Measurements from ENCODE around the gene TP63.
A peak's percentile ranks its signal among the peaks of the same experiment; 100 is the strongest.
"Not testable (repeated sequence)": the region's sequence is repeated elsewhere in the genome, so short reads cannot be mapped to it uniquely, and the experiment has no call there.

Gene TP63

DNA sequence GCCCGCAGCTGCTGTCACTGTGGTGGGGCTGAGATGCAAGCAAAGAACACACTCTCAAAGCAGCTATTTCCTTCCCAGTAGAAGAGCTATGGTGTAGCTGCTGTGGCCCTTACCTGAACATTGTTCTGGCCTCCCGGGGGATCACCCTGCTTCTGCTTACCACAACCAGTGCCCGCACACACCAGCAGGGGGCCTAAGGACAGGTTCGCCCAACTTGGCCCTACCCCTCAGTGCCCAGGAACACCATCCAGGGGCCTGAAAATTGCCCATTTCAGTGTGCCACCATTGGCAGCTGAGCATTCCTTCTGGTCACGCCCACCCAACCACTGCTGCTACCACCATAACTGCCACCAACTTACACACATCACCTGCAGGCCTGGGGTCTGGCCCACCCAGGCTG lies 113.0 kb downstream of the TP63 start:
- DNase-seq: no peak
- H2BK5ac ChIP-seq (ENCODE audit: low read depth, low read length, poor library complexity, severe bottlenecking): no peak overlapping the region
- no peaks in the 10 kb centered on the region for H3K36me3 ChIP-seq (ENCODE audit: control insufficient read depth in 1 of 2, insufficient read depth in 2 of 2, low read depth in 1 of 2, low read length in 2 of 2)
- no peak overlapping the region for H3K4ac ChIP-seq (ENCODE audit: low read depth in 1 of 2, low read length in 2 of 2)
- no peaks in the 10 kb centered on the region for H3K79me1 ChIP-seq (replicated peaks; ENCODE audit: low read length, poor library complexity, severe bottlenecking)
- H3K18ac ChIP-seq (ENCODE audit: low read depth in 1 of 2, low read length in 2 of 2): no peak overlapping the region
- no peak overlapping the region for H3K14ac ChIP-seq (ENCODE audit: low read length in 2 of 2)
- H3K27ac ChIP-seq (ENCODE audit: low read length, poor library complexity, severe bottlenecking): no peak overlapping the region
- no peaks in the 10 kb centered on the region for H3K4me1 ChIP-seq (ENCODE audit: control insufficient read depth, insufficient read depth, low read depth, low read length)
- H3K23ac ChIP-seq (ENCODE audit: low read length in 2 of 2): no peak overlapping the region
- H2AFZ ChIP-seq (ENCODE audit: low read depth, low read length): no peak overlapping the region
- WGBS: 88% methylated on average over 5 of the region's 5 CpGs
- H2BK15ac ChIP-seq (ENCODE audit: low read depth, poor library complexity, severe bottlenecking): no peak overlapping the region
- H2BK120ac ChIP-seq (ENCODE audit: low read depth, low read length): no peak overlapping the region
- no peak overlapping the region for H4K8ac ChIP-seq (ENCODE audit: low read length)
- no peak overlapping the region for H3K4me2 ChIP-seq (ENCODE audit: low read length, poor library complexity, severe bottlenecking)
- no peaks in the 10 kb centered on the region for H3K27me3 ChIP-seq (ENCODE audit: control insufficient read depth in 1 of 2, insufficient read depth in 1 of 2, low read length in 2 of 2)
- H3K4me3 ChIP-seq (ENCODE audit: insufficient read depth in 1 of 2, low read depth in 1 of 2, low read length in 2 of 2): peak overlapping the region in 1 of 2 experiments; percentile 4
- peaks cover 42% of the 10 kb centered on the region for H3K9me3 ChIP-seq (ENCODE audit: control insufficient read depth, low read length)
- H2BK12ac ChIP-seq (ENCODE audit: low read length in 2 of 2): no peak overlapping the region
- no peak overlapping the region for H2AK5ac ChIP-seq (ENCODE audit: low read length, severe bottlenecking)
- H4K91ac ChIP-seq (ENCODE audit: low read length): no peak overlapping the region
- H3K9ac ChIP-seq (ENCODE audit: low read length): no peak overlapping the region

DNA sequence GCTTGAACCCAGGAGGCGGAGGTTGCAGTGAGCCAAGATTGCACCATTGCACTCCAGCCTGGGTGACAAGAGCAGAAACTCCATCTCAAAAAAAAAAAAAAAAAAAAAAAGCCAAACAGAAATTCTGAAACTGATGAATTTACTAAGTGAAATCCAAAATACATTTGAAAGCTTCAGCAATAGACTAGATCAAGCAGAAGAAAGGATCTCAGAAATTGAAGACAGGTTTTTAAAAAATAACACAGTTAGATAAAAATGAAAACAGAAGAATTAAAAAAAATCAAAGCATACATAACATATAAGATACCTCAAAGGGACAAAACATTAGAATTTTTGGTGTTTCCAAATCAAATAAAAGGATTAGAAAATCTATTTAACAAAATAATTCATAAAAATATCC lies 114.4 kb downstream of the TP63 start:
- H3K27ac ChIP-seq (ENCODE audit: low read length, poor library complexity, severe bottlenecking): no peak overlapping the region
- H2AK5ac ChIP-seq (ENCODE audit: low read length, severe bottlenecking): no peak overlapping the region
- no peaks in the 10 kb centered on the region for H3K36me3 ChIP-seq (ENCODE audit: control insufficient read depth in 1 of 2, insufficient read depth in 2 of 2, low read depth in 1 of 2, low read length in 2 of 2)
- no peak for DNase-seq
- H3K4ac ChIP-seq (ENCODE audit: low read depth in 1 of 2, low read length in 2 of 2): no peak overlapping the region
- H3K4me2 ChIP-seq (ENCODE audit: low read length, poor library complexity, severe bottlenecking): no peak overlapping the region
- no peak overlapping the region for H2BK12ac ChIP-seq (ENCODE audit: low read length in 2 of 2)
- no peak overlapping the region for H2BK15ac ChIP-seq (ENCODE audit: low read depth, poor library complexity, severe bottlenecking)
- H3K79me1 ChIP-seq (replicated peaks; ENCODE audit: low read length, poor library complexity, severe bottlenecking): no peaks in the 10 kb centered on the region
- no peak overlapping the region for H3K23ac ChIP-seq (ENCODE audit: low read length in 2 of 2)
- H3K9ac ChIP-seq (ENCODE audit: low read length): no peak overlapping the region
- no peak overlapping the region for H3K18ac ChIP-seq (ENCODE audit: low read depth in 1 of 2, low read length in 2 of 2)
- no peak overlapping the region for H3K4me3 ChIP-seq (ENCODE audit: insufficient read depth in 1 of 2, low read depth in 1 of 2, low read length in 2 of 2)
- H3K9me3 ChIP-seq (ENCODE audit: control insufficient read depth, low read length): peaks cover 42% of the 10 kb centered on the region
- no peak overlapping the region for H2BK5ac ChIP-seq (ENCODE audit: low read depth, low read length, poor library complexity, severe bottlenecking)
- H3K27me3 ChIP-seq (ENCODE audit: control insufficient read depth in 1 of 2, insufficient read depth in 1 of 2, low read length in 2 of 2): no peaks in the 10 kb centered on the region
- no peak overlapping the region for H4K91ac ChIP-seq (ENCODE audit: low read length)
- H3K4me1 ChIP-seq (ENCODE audit: control insufficient read depth, insufficient read depth, low read depth, low read length): no peaks in the 10 kb centered on the region
- no peak overlapping the region for H2BK120ac ChIP-seq (ENCODE audit: low read depth, low read length)
- no peak overlapping the region for H2AFZ ChIP-seq (ENCODE audit: low read depth, low read length)
- no CpG with 5 or more reads among the region's 1 CpG for WGBS
- no peak overlapping the region for H3K14ac ChIP-seq (ENCODE audit: low read length in 2 of 2)
- no peak overlapping the region for H4K8ac ChIP-seq (ENCODE audit: low read length)

GRCh38 chr3:189748046-189748445 lies 116.9 kb downstream of the TP63 start:
- Histone ChIP-seq H3K18ac (ENCODE audit: low read depth in 1 of 2, low read length in 2 of 2) (no peak overlapping the region), H3K27ac (ENCODE audit: low read length, poor library complexity, severe bottlenecking) (no peak overlapping the region), H2BK15ac (ENCODE audit: low read depth, poor library complexity, severe bottlenecking) (no peak overlapping the region), H3K23ac (ENCODE audit: low read length in 2 of 2) (no peak overlapping the region), H4K8ac (ENCODE audit: low read length) (no peak overlapping the region), H3K36me3 (ENCODE audit: control insufficient read depth in 1 of 2, insufficient read depth in 2 of 2, low read depth in 1 of 2, low read length in 2 of 2) (no peaks in the 10 kb centered on the region), H3K14ac (ENCODE audit: low read length in 2 of 2) (no peak overlapping the region), H3K79me1 (replicated peaks; ENCODE audit: low read length, poor library complexity, severe bottlenecking) (no peaks in the 10 kb centered on the region), H2BK5ac (ENCODE audit: low read depth, low read length, poor library complexity, severe bottlenecking) (no peak overlapping the region), H3K4me2 (ENCODE audit: low read length, poor library complexity, severe bottlenecking) (no peak overlapping the region), H2BK120ac (ENCODE audit: low read depth, low read length) (no peak overlapping the region), H3K27me3 (ENCODE audit: control insufficient read depth in 1 of 2, insufficient read depth in 1 of 2, low read length in 2 of 2) (no peaks in the 10 kb centered on the region), H2BK12ac (ENCODE audit: low read length in 2 of 2) (no peak overlapping the region), H3K4me3 (ENCODE audit: insufficient read depth in 1 of 2, low read depth in 1 of 2, low read length in 2 of 2) (no peak overlapping the region), H2AFZ (ENCODE audit: low read depth, low read length) (no peak overlapping the region), H2AK5ac (ENCODE audit: low read length, severe bottlenecking) (no peak overlapping the region), H3K4me1 (ENCODE audit: control insufficient read depth, insufficient read depth, low read depth, low read length) (no peaks in the 10 kb centered on the region), H3K9ac (ENCODE audit: low read length) (no peak overlapping the region), H4K91ac (ENCODE audit: low read length) (no peak overlapping the region), H3K4ac (ENCODE audit: low read depth in 1 of 2, low read length in 2 of 2) (no peak overlapping the region), H3K9me3 (ENCODE audit: control insufficient read depth, low read length) (peaks cover 36% of the 10 kb centered on the region)
- DNase-seq: no peak
- WGBS: no CpG with 5 or more reads among the region's 2 CpGs

- H2BK15ac ChIP-seq (ENCODE audit: low read depth, poor library complexity, severe bottlenecking); H2BK120ac ChIP-seq (ENCODE audit: low read depth, low read length); H2AK5ac ChIP-seq (ENCODE audit: low read length, severe bottlenecking); H3K27me3 ChIP-seq (ENCODE audit: control insufficient read depth in 1 of 2, insufficient read depth in 1 of 2, low read length in 2 of 2); H3K4ac ChIP-seq (ENCODE audit: low read depth in 1 of 2, low read length in 2 of 2); H3K27ac ChIP-seq (ENCODE audit: low read length, poor library complexity, severe bottlenecking); H3K9ac ChIP-seq (ENCODE audit: low read length); H3K14ac ChIP-seq (ENCODE audit: low read length in 2 of 2); H4K91ac ChIP-seq (ENCODE audit: low read length); H3K36me3 ChIP-seq (ENCODE audit: control insufficient read depth in 1 of 2, insufficient read depth in 2 of 2, low read depth in 1 of 2, low read length in 2 of 2); H2AFZ ChIP-seq (ENCODE audit: low read depth, low read length); H3K23ac ChIP-seq (ENCODE audit: low read length in 2 of 2); H2BK5ac ChIP-seq (ENCODE audit: low read depth, low read length, poor library complexity, severe bottlenecking); DNase-seq; H3K79me1 ChIP-seq (replicated peaks; ENCODE audit: low read length, poor library complexity, severe bottlenecking); H3K4me2 ChIP-seq (ENCODE audit: low read length, poor library complexity, severe bottlenecking); H4K8ac ChIP-seq (ENCODE audit: low read length); H3K4me3 ChIP-seq (ENCODE audit: insufficient read depth in 1 of 2, low read depth in 1 of 2, low read length in 2 of 2); H2BK12ac ChIP-seq (ENCODE audit: low read length in 2 of 2); H3K18ac ChIP-seq (ENCODE audit: low read depth in 1 of 2, low read length in 2 of 2); H3K4me1 ChIP-seq (ENCODE audit: control insufficient read depth, insufficient read depth, low read depth, low read length): not testable (repeated sequence)
- 100% methylated on average over 2 of the region's 4 CpGs for WGBS
- H3K9me3 ChIP-seq (ENCODE audit: control insufficient read depth, low read length): peaks cover 20% of the 10 kb centered on the region
Measured at GRCh38 chr3:189750972-189751371, 119.8 kb downstream of the TP63 start.
